ENCODE results near the gene DRICH1. TPM values are rescaled to one million over a fixed set of nuclear protein-coding genes. Genes with fewer than 3 reads are reported as not detected.
A peak's percentile ranks its signal among the peaks of the same experiment; 100 is the strongest.

Gene DRICH1
- polyA plus RNA-seq, 3 donors, result 1.7 TPM; not detected in 2

DNA sequence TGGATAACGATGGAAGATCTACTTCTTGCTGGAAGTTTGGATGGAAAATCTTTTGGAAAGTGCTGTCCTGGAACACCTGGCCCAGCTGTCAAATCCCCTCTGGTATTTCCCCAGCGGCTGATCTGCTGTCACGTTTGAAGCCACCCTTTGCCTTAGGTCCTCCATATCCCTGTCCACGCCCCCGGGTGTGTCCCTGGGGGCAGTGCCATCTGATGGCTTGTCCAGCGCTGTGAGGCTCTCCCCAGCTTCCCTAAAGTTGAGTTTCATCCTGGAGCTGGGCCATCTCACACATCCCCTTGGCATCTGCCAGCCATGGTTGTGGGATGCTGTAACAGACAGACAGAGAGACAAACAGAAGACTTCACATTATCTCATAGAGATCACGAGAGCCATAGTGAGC, 49.0 kb downstream of the DRICH1 start:
- H3K4me3 ChIP-seq (replicated peaks in 1 of 3; ENCODE audit: low read depth in 2 of 3, low read length in 3 of 3), result no peak overlapping the region
- Mint-ChIP-seq H3K9me3 (peaks cover 0 to 2% (median 0%) of the 10 kb centered on the region in 7 donors), H3K4me3 (no peak overlapping the region), H3K27me3 (ENCODE audit: low read depth in 3 of 3) (peaks cover 5 to 17% (median 12%) of the 10 kb centered on the region in 3 donors), H3K4me1 (peaks cover 19% of the 10 kb centered on the region), H3K27ac (no peak overlapping the region), H3K36me3 (no peaks in the 10 kb centered on the region)
- intact Hi-C loops (cut with micrococcal nuclease), result no loop called here
- 60% methylated on average over 6 of the region's 7 CpGs for WGBS (ENCODE audit: insufficient coverage)
- H3K27me3 ChIP-seq (ENCODE audit: control insufficient read depth in 2 of 2, insufficient read depth in 2 of 2, low read length in 2 of 2), result peaks cover 0 to 3% of the 10 kb centered on the region in 2 donors
- H3K4me2 ChIP-seq (replicated peaks; ENCODE audit: extremely low read depth, low read length, poor library complexity, severe bottlenecking), result no peak overlapping the region
- no peak for TF ChIP-seq CTCF (IDR thresholded peaks at IDR 0.05)
- H2AFZ ChIP-seq (ENCODE audit: insufficient read depth, low read depth, low read length, poor library complexity, severe bottlenecking), result no peak overlapping the region
- no peak overlapping the region for H3K27ac ChIP-seq (ENCODE audit: low read depth in 1 of 2, low read length in 2 of 2)
- no peaks in the 10 kb centered on the region for H3K9me3 ChIP-seq (replicated peaks in 1 of 2; ENCODE audit: control insufficient read depth in 1 of 2, insufficient read depth in 1 of 2, low read length in 2 of 2)
- DNase-seq, result no peak
- no peaks in the 10 kb centered on the region for H3K4me1 ChIP-seq (ENCODE audit: control insufficient read depth in 1 of 2, insufficient read depth in 2 of 2, low read length in 2 of 2)
- no peaks in the 10 kb centered on the region for H3K36me3 ChIP-seq (replicated peaks in 1 of 2; ENCODE audit: control insufficient read depth in 1 of 2, insufficient read depth in 2 of 2, low read length in 2 of 2)
- H4K20me1 ChIP-seq (ENCODE audit: insufficient read depth, low read length), result no peaks in the 10 kb centered on the region
- H3K9ac ChIP-seq (ENCODE audit: insufficient read depth, low read length, poor library complexity, severe bottlenecking), result no peak overlapping the region
- H3K79me2 ChIP-seq (ENCODE audit: insufficient read depth, low read length), result no peaks in the 10 kb centered on the region

DNA sequence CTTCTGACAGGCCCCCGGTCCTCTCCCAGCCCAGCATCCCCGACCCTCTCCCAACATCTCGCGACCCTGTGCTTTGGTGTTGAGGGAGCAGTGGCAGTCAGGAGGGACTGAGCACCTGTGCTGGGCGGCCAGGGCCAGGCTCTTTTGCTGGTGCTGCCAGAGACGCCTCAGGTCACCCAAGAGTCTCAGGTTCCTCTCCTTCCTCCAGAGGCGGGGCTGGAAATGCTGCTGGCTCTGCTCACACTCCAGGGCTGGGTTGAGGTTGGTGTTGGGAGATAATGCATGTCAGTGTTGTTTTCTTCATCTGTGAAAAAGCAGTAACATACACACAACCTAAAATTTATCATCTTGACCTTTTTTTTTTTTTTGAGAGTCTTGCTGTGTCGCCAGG, 50.9 kb downstream of the DRICH1 start:
- no peak overlapping the region for H3K4me2 ChIP-seq (replicated peaks; ENCODE audit: extremely low read depth, low read length, poor library complexity, severe bottlenecking)
- TF ChIP-seq CTCF (IDR thresholded peaks at IDR 0.05), result no peak
- no peaks in the 10 kb centered on the region for H3K79me2 ChIP-seq (ENCODE audit: insufficient read depth, low read length)
- Mint-ChIP-seq H3K4me1 (peaks cover 19% of the 10 kb centered on the region), H3K27ac (no peak overlapping the region), H3K27me3 (ENCODE audit: low read depth in 3 of 3) (peaks cover 6 to 26% (median 16%) of the 10 kb centered on the region in 3 donors), H3K36me3 (no peaks in the 10 kb centered on the region), H3K4me3 (no peak overlapping the region), H3K9me3 (peaks cover 0 to 2% (median 0%) of the 10 kb centered on the region in 7 donors)
- H4K20me1 ChIP-seq (ENCODE audit: insufficient read depth, low read length), result no peaks in the 10 kb centered on the region
- no peaks in the 10 kb centered on the region for H3K36me3 ChIP-seq (replicated peaks in 1 of 2; ENCODE audit: control insufficient read depth in 1 of 2, insufficient read depth in 2 of 2, low read length in 2 of 2)
- H2AFZ ChIP-seq (ENCODE audit: insufficient read depth, low read depth, low read length, poor library complexity, severe bottlenecking), result peak overlapping the region; percentile 8
- intact Hi-C loops (cut with micrococcal nuclease), result no loop called here
- no peak overlapping the region for H3K27ac ChIP-seq (ENCODE audit: low read depth in 1 of 2, low read length in 2 of 2)
- H3K27me3 ChIP-seq (ENCODE audit: control insufficient read depth in 2 of 2, insufficient read depth in 2 of 2, low read length in 2 of 2), result peaks cover 0 to 8% of the 10 kb centered on the region in 2 donors
- H3K9ac ChIP-seq (ENCODE audit: insufficient read depth, low read length, poor library complexity, severe bottlenecking), result no peak overlapping the region
- H3K4me1 ChIP-seq (ENCODE audit: control insufficient read depth in 1 of 2, insufficient read depth in 2 of 2, low read length in 2 of 2), result no peaks in the 10 kb centered on the region
- 0% methylated on average over 1 of the region's 8 CpGs for WGBS (ENCODE audit: insufficient coverage)
- DNase-seq, result no peak
- no peaks in the 10 kb centered on the region for H3K9me3 ChIP-seq (replicated peaks in 1 of 2; ENCODE audit: control insufficient read depth in 1 of 2, insufficient read depth in 1 of 2, low read length in 2 of 2)
- no peak overlapping the region for H3K4me3 ChIP-seq (replicated peaks in 1 of 3; ENCODE audit: low read depth in 2 of 3, low read length in 3 of 3)

All from CD14-positive monocyte (primary cell).